Lower lobe of right lung (tissue), 2 donors: ENCODE data around the gene SFXN1. TPM values are rescaled to one million over a fixed set of nuclear protein-coding genes. Genes with fewer than 3 reads are reported as not detected.

Experiments
- ATAC-seq, 2 donors: fragments of 200-7000 bp; cut with Tn5 transposase; one replicate each; pipeline ENCODE4 v1.9.1; 2020 to 2022; ENCODE audit warnings: mild to moderate bottlenecking in 2 of 2, moderate library complexity in 2 of 2
- DNase-seq: peaks from one replicate; pipeline ENCODE4 v3.0.0-alpha.2; 2020
- H3K27ac ChIP-seq: fragments of 200-600 bp; one replicate; pipeline ENCODE4 v1.8.0; 2022
- H3K27me3 ChIP-seq: fragments of 200-600 bp; one replicate; pipeline ENCODE4 v1.8.0; 2022; ENCODE audit warnings: low read depth
- H3K36me3 ChIP-seq: fragments of 200-600 bp; one replicate; pipeline ENCODE4 v1.8.0; 2022; ENCODE audit warnings: mild to moderate bottlenecking
- H3K4me1 ChIP-seq: fragments of 200-600 bp; one replicate; pipeline ENCODE4 v1.8.0; 2022
- H3K4me3 ChIP-seq: fragments of 200-600 bp; one replicate; pipeline ENCODE4 v1.8.0; 2022; ENCODE audit warnings: mild to moderate bottlenecking
- H3K9me3 ChIP-seq: fragments of 200-600 bp; one replicate; pipeline ENCODE4 v1.8.0; 2022
- CTCF ChIP-seq: fragments of 200-600 bp; IDR thresholded peaks from one replicate; pipeline ENCODE4 v1.8.0; 2022; ENCODE audit warnings: antibody characterized with exemption, mild to moderate bottlenecking
- intact Hi-C: fragments of 100-400 bp; cut with DNase I; formaldehyde crosslinking; loops from one replicate; pipeline ENCODE4 v1.11.0; 2022
- total RNA-seq: library from RNA; stranded (reverse); fragmentation: NEBNext Ultra II Directional; extraction: Animal tissue kit (Norgen Biotek cat#: 25700); gene quantifications from one replicate; pipeline ENCODE4 v1.2.1, GENCODE V29; 2021
- donor health status: DM: no; HTN: yes; CAD: no; lungs with severe emphysema.

SFXN1 gene
- total RNA-seq, 1 donor from 2014 or later = 15.7 TPM

GRCh38 chr5:175456105-175456742, 22.1 kb upstream of the SFXN1 start:
- no peak for ATAC-seq
- H3K36me3 ChIP-seq = no peaks in the 10 kb centered on the region

GRCh38 chr5:175457466-175457865, 20.9 kb upstream of the SFXN1 start:
- H3K27me3 ChIP-seq = peaks cover 4% of the 10 kb centered on the region
- no peaks in the 10 kb centered on the region for H3K4me1 ChIP-seq
- no peaks in the 10 kb centered on the region for H3K36me3 ChIP-seq
- ATAC-seq (no peak), DNase-seq (no peak)
- TF ChIP-seq CTCF = no peak
- H3K9me3 ChIP-seq = no peaks in the 10 kb centered on the region
- intact Hi-C loops = loop anchor here (10.0 kb wide), 1 partner anchor 513 kb away; no protein-coding TSS in a partner anchor
- H3K27ac ChIP-seq = no peak overlapping the region
- no peak overlapping the region for H3K4me3 ChIP-seq

More at GRCh38 chr5:175456105-175456742, 22.1 kb upstream of the SFXN1 start:
- no peak for DNase-seq
- peaks cover 14% of the 10 kb centered on the region for H3K27me3 ChIP-seq
- no peaks in the 10 kb centered on the region for H3K4me1 ChIP-seq
- H3K9me3 ChIP-seq = no peaks in the 10 kb centered on the region
- TF ChIP-seq CTCF = no peak
- intact Hi-C loops = loop anchor here (10.0 kb wide), 1 partner anchor 511 kb away; no protein-coding TSS in a partner anchor
- no peak overlapping the region for H3K4me3 ChIP-seq
- no peak overlapping the region for H3K27ac ChIP-seq

GRCh38 chr5:175460126-175460525, 18.2 kb upstream of the SFXN1 start:
- no peaks in the 10 kb centered on the region for H3K9me3 ChIP-seq
- DNase-seq = no peak
- no peaks in the 10 kb centered on the region for H3K4me1 ChIP-seq
- no peak overlapping the region for H3K27ac ChIP-seq
- H3K36me3 ChIP-seq = no peaks in the 10 kb centered on the region
- no peak overlapping the region for H3K4me3 ChIP-seq
- intact Hi-C loops = no loop called here
- no peak for ATAC-seq
- no peaks in the 10 kb centered on the region for H3K27me3 ChIP-seq
- TF ChIP-seq CTCF = peak; percentile 26

GRCh38 chr5:175460552-175460951, 17.8 kb upstream of the SFXN1 start:
- H3K4me1 ChIP-seq = no peaks in the 10 kb centered on the region
- no peak for TF ChIP-seq CTCF
- H3K4me3 ChIP-seq = no peak overlapping the region
- no peak overlapping the region for H3K27ac ChIP-seq
- no peaks in the 10 kb centered on the region for H3K36me3 ChIP-seq
- intact Hi-C loops = no loop called here
- no peaks in the 10 kb centered on the region for H3K9me3 ChIP-seq
- no peaks in the 10 kb centered on the region for H3K27me3 ChIP-seq
- DNase-seq (no peak), ATAC-seq (no peak)

- DNase-seq (no peak), ATAC-seq (no peak)
- Histone ChIP-seq H3K4me3 (no peak overlapping the region), H3K27me3 (no peaks in the 10 kb centered on the region), H3K27ac (no peak overlapping the region), H3K9me3 (no peaks in the 10 kb centered on the region), H3K4me1 (no peaks in the 10 kb centered on the region), H3K36me3 (no peaks in the 10 kb centered on the region)
- no peak for TF ChIP-seq CTCF
- intact Hi-C loops = no loop called here
Observed at GRCh38 chr5:175461370-175461769, 17.0 kb upstream of the SFXN1 start.
